Glutamatergic neuron (in vitro differentiated cells): Measurements from ENCODE around the gene SULT1A2. TPM values are rescaled to one million over a fixed set of nuclear protein-coding genes. Genes with fewer than 3 reads are reported as not detected.

Source experiments
- DNase-seq: peaks from one replicate; pipeline ENCODE4 v3.0.0; 2022
- H3K27ac Mint-ChIP-seq: one replicate; pipeline ENCODE4 v1.8.0; 2020; ENCODE audit warnings: mild to moderate bottlenecking, mixed read lengths, inconsistent platforms; ENCODE audit not compliant: unreplicated experiment
- H3K27me3 Mint-ChIP-seq: one replicate; pipeline ENCODE4 v1.8.0; 2020; ENCODE audit warnings: mild to moderate bottlenecking, moderate library complexity, mixed read lengths, inconsistent platforms; ENCODE audit not compliant: unreplicated experiment
- H3K36me3 Mint-ChIP-seq: one replicate; pipeline ENCODE4 v1.8.0; 2020; ENCODE audit warnings: mild to moderate bottlenecking, mixed read lengths, inconsistent platforms; ENCODE audit not compliant: unreplicated experiment
- H3K4me1 Mint-ChIP-seq: one replicate; pipeline ENCODE4 v1.8.0; 2020; ENCODE audit warnings: mild to moderate bottlenecking, low read depth, mixed read lengths, inconsistent platforms; ENCODE audit not compliant: unreplicated experiment
- H3K4me3 Mint-ChIP-seq: one replicate; pipeline ENCODE4 v1.8.0; 2020; ENCODE audit warnings: mild to moderate bottlenecking, mixed read lengths, inconsistent platforms; ENCODE audit not compliant: unreplicated experiment
- H3K9me3 Mint-ChIP-seq: one replicate; pipeline ENCODE4 v1.8.0; 2020; ENCODE audit warnings: mild to moderate bottlenecking, moderate library complexity, mixed read lengths, inconsistent platforms; ENCODE audit not compliant: unreplicated experiment
- CTCF ChIP-seq: fragments of 200-600 bp; sonication (generic); IDR thresholded peaks from one replicate; pipeline ENCODE4 v1.5.0; 2021; ENCODE audit not compliant: partially characterized antibody, unreplicated experiment
- total RNA-seq: library from RNA; stranded (reverse); fragmentation: NEBNext Ultra II Directional; extraction: Animal tissue kit (Norgen Biotek cat#: 25700); gene quantifications from one replicate; pipeline ENCODE4 v1.2.1, GENCODE V29; 2021; ENCODE audit not compliant: unreplicated experiment

SULT1A2 gene
- total RNA-seq, 1 donor from 2014 or later = not detected

- Mint-ChIP-seq H3K27me3 (peaks cover 6% of the 10 kb centered on the region), H3K36me3 (no peaks in the 10 kb centered on the region), H3K4me1 (no peaks in the 10 kb centered on the region), H3K4me3 (no peak overlapping the region), H3K27ac (no peak overlapping the region), H3K9me3 (peaks cover 4% of the 10 kb centered on the region)
- TF ChIP-seq CTCF = no peak
- DNase-seq = no peak
Observed at GRCh38 chr16:28592979-28593553, 3.8 kb downstream of the SULT1A2 start.

- TF ChIP-seq CTCF = no peak
- Mint-ChIP-seq H3K9me3 (peaks cover 4% of the 10 kb centered on the region), H3K4me3 (no peak overlapping the region), H3K27me3 (peaks cover 4% of the 10 kb centered on the region), H3K4me1 (no peaks in the 10 kb centered on the region), H3K27ac (no peak overlapping the region), H3K36me3 (no peaks in the 10 kb centered on the region)
- DNase-seq = no peak
Observed at GRCh38 chr16:28592511-28592910, 4.3 kb downstream of the SULT1A2 start.

- Mint-ChIP-seq H3K4me1 (no peaks in the 10 kb centered on the region), H3K27me3 (peaks cover 4% of the 10 kb centered on the region), H3K27ac (no peak overlapping the region), H3K36me3 (no peaks in the 10 kb centered on the region), H3K4me3 (no peak overlapping the region), H3K9me3 (peaks cover 4% of the 10 kb centered on the region)
- no peak for TF ChIP-seq CTCF
- no peak for DNase-seq
Observed at GRCh38 chr16:28591355-28591754, 5.5 kb downstream of the SULT1A2 start.

GRCh38 chr16:28590384-28591340, 6.2 kb downstream of the SULT1A2 start:
- Mint-ChIP-seq H3K9me3 (peaks cover 4% of the 10 kb centered on the region), H3K4me1 (no peaks in the 10 kb centered on the region), H3K27me3 (peaks cover 4% of the 10 kb centered on the region), H3K27ac (no peak overlapping the region), H3K36me3 (no peaks in the 10 kb centered on the region), H3K4me3 (no peak overlapping the region)
- TF ChIP-seq CTCF = no peak
- DNase-seq = no peak

- no peak for TF ChIP-seq CTCF
- no peaks in the 10 kb centered on the region for H3K4me1 Mint-ChIP-seq
- peaks cover 4% of the 10 kb centered on the region for H3K27me3 Mint-ChIP-seq
- H3K4me3 Mint-ChIP-seq = no peak overlapping the region
- H3K36me3 Mint-ChIP-seq = no peaks in the 10 kb centered on the region
- H3K27ac Mint-ChIP-seq = no peak overlapping the region
- peaks cover 4% of the 10 kb centered on the region for H3K9me3 Mint-ChIP-seq
- DNase-seq = no peak
Observed at GRCh38 chr16:28589930-28590329, 6.9 kb downstream of the SULT1A2 start.
